Loucy (cell line): ENCODE data around the gene HERC5.

Experiments
- EZH2phosphoT487 ChIP-seq: fragments of 200-600 bp; IDR thresholded peaks from 2 replicates; pipeline ENCODE4 v1.6.1; 2018; ENCODE audit warnings: antibody characterized with exemption, mild to moderate bottlenecking, moderate library complexity, borderline replicate concordance
- TF ChIP-seq, protein P1 (sequence below): fragments of 200-600 bp; sonication (generic); conservative IDR thresholded peaks from 2 replicates; pipeline ENCODE4 v1.5.1; 2014; ENCODE audit warnings: mild to moderate bottlenecking, antibody characterized with exemption, low read length

DNA sequence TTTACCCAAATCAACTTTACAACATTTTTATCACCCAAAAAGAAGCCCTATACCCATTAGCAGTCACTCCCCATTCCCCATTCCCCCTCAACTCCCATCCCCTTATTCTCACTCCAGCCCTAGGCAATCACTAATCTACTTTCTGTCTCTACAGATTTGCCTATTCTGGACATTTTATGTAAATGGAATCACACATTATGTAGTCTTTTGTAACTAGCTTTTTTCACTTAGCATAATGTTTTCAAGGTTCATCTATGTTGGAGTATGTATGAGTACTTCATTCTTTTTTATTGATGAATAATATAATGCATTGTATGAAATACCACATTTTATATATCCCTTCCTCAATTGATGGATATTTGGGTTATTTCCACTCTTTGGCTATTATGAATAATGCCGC, 36.1 kb upstream of the HERC5 start:
- TF ChIP-seq, protein P1, sequence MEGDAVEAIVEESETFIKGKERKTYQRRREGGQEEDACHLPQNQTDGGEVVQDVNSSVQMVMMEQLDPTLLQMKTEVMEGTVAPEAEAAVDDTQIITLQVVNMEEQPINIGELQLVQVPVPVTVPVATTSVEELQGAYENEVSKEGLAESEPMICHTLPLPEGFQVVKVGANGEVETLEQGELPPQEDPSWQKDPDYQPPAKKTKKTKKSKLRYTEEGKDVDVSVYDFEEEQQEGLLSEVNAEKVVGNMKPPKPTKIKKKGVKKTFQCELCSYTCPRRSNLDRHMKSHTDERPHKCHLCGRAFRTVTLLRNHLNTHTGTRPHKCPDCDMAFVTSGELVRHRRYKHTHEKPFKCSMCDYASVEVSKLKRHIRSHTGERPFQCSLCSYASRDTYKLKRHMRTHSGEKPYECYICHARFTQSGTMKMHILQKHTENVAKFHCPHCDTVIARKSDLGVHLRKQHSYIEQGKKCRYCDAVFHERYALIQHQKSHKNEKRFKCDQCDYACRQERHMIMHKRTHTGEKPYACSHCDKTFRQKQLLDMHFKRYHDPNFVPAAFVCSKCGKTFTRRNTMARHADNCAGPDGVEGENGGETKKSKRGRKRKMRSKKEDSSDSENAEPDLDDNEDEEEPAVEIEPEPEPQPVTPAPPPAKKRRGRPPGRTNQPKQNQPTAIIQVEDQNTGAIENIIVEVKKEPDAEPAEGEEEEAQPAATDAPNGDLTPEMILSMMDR, result no peak
- TF ChIP-seq EZH2phosphoT487, result no peak
